Dendritic cell treated with granulocyte-macrophage colony-stimulating factor and Interleukin-4, amounts not matched to agents 40 ng/mL and 50 ng/mL, for 4 days (primary cell): ENCODE data around the gene OAF.
"Not testable (repeated sequence)": the region's sequence is repeated elsewhere in the genome, so short reads cannot be mapped to it uniquely, and the experiment has no call there.

Experiments used
- H3K27ac Mint-ChIP-seq: one replicate; pipeline ENCODE4 v1.8.0; 2022; ENCODE audit warnings: mild to moderate bottlenecking, mixed read lengths
- H3K27me3 Mint-ChIP-seq: one replicate; pipeline ENCODE4 v1.8.0; 2022; ENCODE audit warnings: mild to moderate bottlenecking, mixed read lengths
- H3K36me3 Mint-ChIP-seq: one replicate; pipeline ENCODE4 v1.8.0; 2022; ENCODE audit warnings: low read depth, mixed read lengths
- H3K4me1 Mint-ChIP-seq: one replicate; pipeline ENCODE4 v1.8.0; 2022; ENCODE audit warnings: low read depth, mixed read lengths
- H3K4me3 Mint-ChIP-seq: one replicate; pipeline ENCODE4 v1.8.0; 2022; ENCODE audit warnings: mild to moderate bottlenecking, moderate library complexity, mixed read lengths
- H3K9me3 Mint-ChIP-seq: one replicate; pipeline ENCODE4 v1.8.0; 2022; ENCODE audit warnings: mixed read lengths
- intact Hi-C: fragments of 100-400 bp; cut with micrococcal nuclease; formaldehyde crosslinking; loops from one replicate; pipeline ENCODE4 v1.15.0; 2022

The OAF gene

GRCh38 chr11:120241277-120241676, 30.4 kb downstream of the OAF start:
- Mint-ChIP-seq H3K4me1 (no peaks in the 10 kb centered on the region), H3K27me3 (peaks cover 91% of the 10 kb centered on the region), H3K4me3 (no peak overlapping the region), H3K36me3 (no peaks in the 10 kb centered on the region), H3K27ac (no peak overlapping the region), H3K9me3 (no peaks in the 10 kb centered on the region)
- intact Hi-C loops, result no loop called here

DNA sequence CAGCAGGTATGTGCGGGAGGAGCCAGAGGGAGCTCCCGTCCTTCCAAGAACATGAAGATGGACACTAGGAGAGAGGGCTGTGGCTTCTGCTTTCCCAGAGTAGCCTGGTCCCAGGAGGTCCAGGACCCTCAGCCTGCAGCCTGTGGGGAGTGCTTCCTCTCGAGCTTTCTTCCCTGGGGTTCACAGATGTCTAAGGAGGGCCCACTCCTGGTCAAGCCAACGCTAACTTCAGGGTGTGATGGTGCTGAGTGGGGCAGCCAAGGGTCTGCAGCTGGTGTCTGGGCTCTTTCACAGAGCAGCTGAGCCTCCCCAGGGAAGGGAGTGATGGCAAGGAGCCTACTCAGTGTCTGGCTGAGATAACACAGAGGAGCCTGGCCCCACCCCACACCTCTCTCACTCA, 32.4 kb downstream of the OAF start:
- Mint-ChIP-seq H3K9me3 (no peaks in the 10 kb centered on the region), H3K4me3 (no peak overlapping the region), H3K4me1 (no peaks in the 10 kb centered on the region), H3K36me3 (no peaks in the 10 kb centered on the region), H3K27ac (no peak overlapping the region), H3K27me3 (peaks cover 88% of the 10 kb centered on the region)
- intact Hi-C loops, result no loop called here

DNA sequence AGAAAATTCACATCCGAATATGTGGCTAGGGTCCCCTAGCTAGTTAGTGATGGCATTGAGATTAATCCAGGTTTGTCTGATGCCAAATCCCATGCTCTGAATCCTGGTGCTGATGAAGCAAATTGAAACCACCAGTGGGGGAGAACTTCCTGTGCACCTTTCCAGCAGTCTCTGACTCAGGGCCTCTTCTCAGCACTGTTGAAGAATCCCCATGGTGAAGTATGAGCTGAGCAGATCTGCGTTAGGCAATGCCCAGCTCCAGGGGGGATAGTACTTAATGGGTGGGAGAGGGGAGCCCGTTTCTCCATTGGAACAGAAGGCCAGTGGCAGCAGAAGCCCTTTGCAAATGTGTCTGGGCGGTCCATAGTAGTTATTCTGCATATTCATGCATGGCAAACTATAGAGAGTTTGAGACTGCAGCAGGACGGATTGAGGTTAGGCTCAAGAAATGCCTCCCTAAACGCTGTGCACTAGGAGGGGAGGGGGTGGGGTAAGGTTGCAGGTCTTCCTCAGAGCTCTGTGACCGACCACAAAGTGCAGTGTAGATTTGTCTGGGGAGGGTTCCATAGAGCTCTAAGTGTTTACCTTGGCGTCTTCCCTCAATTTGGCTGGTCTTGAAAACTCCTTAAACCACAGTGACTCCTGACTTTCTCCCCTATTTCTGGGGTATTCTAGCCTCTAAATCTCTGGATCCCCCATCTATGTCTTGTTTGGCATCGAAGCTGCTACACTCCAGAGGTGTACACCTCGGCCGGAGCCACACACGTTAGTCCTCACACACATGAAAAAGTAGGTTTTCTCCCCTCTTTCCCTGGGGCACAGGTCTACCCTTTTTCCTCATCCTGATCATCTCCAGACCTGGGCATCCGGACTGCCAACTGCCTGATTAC, 33.9 kb downstream of the OAF start:
- Mint-ChIP-seq H3K36me3 (no peaks in the 10 kb centered on the region), H3K27ac (no peak overlapping the region), H3K9me3 (no peaks in the 10 kb centered on the region), H3K4me3 (no peak overlapping the region), H3K27me3 (peaks cover 85% of the 10 kb centered on the region), H3K4me1 (no peaks in the 10 kb centered on the region)
- intact Hi-C loops, result no loop called here

DNA sequence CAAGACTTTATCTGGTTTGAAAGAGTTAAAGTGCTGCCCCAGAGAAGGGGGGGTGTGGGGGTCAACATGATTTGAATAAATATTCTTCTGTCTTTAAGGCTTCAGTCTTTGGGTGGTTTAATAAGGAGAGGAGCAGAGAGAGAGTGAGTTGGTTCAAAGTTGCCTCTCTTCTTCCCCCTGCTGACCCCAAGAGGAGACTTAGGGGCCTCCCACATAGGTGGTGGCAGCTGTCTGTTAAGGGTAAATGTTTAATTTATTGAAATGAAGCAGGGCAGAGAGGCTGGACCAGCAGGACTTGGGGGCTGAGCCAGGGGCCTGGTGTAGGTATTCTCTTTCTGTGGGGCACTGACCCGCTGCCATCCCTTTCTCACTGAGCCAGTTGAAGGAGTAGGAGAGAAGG, 34.6 kb downstream of the OAF start:
- H3K27me3 Mint-ChIP-seq, result peaks cover 87% of the 10 kb centered on the region
- H3K4me1 Mint-ChIP-seq, result peaks cover 5% of the 10 kb centered on the region
- no peaks in the 10 kb centered on the region for H3K9me3 Mint-ChIP-seq
- H3K36me3 Mint-ChIP-seq, result no peaks in the 10 kb centered on the region
- no peak overlapping the region for H3K4me3 Mint-ChIP-seq
- intact Hi-C loops, result no loop called here
- no peak overlapping the region for H3K27ac Mint-ChIP-seq

DNA sequence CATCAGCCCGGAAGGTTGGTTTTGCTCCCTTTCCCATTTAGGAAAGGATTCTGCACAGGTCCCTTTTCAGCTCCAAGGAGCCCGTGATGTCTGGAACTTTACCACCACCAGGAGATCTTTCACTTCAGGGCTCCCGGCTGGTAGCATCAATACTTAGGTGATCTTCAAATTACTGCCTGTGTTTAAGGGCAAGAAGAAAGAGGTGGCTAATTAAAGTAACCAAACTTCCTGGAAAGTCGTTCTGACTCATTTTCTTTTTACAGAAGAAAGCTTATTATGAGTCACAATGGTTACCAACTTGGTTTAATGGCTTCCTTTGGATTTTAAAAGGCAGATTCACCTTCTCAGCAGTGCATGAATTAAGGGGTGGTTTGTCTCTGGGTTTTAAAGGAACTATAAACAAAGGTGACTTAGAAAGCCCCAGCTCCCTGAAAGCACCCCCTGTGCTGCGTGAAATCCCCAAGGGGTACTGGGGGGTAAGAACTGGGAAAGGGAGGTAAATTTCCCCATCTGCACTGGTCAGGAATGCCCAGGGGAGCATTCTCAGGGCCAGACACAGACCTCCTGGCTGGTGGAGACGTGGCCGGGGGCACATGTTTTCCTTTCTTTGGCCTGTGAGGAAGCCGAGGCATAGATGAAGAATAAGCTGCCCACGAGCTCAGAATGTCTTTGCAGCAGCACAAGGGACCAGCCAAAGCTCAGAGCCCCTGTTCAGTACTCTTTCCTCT, 37.9 kb downstream of the OAF start:
- Mint-ChIP-seq H3K27me3 (peaks cover 73% of the 10 kb centered on the region), H3K4me1 (peaks cover 5% of the 10 kb centered on the region), H3K9me3 (no peaks in the 10 kb centered on the region), H3K27ac (no peak overlapping the region), H3K36me3 (no peaks in the 10 kb centered on the region), H3K4me3 (no peak overlapping the region)
- intact Hi-C loops, result no loop called here

DNA sequence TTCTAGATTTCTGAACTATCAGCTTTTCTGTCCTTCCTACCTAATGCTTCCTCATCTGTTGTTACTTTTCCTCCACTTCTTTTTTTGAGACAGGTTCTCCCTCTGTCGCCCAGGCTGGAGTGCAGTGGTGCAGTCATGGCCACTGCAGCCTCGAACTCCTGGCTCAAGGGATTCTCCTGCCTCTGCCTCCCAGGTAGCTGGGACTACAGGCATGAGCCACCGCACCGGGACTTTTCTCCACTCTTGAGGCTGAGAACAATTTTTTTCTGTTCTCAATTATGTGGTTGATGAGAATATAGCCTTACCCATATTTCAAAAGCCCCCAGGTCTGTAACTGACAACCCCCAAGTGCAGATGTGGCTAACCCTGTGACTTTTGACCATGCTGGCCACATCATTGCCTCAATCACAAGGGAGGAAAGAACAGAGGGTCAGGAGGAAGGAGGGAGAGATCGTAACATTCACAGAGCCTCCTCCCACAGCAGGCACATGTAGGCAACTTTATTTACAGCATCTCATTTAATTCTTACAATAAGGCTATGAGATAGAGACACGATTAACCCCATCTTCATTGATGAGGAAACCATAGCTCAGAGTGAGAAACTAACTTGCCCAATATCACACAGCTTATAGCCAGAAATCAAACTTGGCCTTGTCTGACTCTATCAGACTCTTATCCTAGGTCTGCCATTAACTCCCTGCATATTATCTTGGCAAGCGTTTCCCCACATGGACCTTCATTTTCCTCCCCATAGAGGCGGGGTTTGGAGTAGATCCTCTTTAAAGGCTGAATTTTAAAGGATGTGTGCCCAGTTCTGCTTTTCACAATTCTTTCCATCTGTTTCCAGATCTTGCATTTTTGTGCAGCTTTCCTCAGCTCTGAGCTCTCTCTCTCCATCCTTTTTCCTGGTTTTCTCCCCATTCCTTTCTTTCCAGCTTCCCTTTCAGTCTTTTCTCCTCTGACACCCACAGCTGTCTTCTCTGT, 38.7 kb downstream of the OAF start:
- Mint-ChIP-seq H3K36me3 (no peaks in the 10 kb centered on the region), H3K4me3 (no peak overlapping the region), H3K27me3 (peaks cover 75% of the 10 kb centered on the region), H3K27ac (no peak overlapping the region), H3K9me3 (no peaks in the 10 kb centered on the region), H3K4me1 (peaks cover 5% of the 10 kb centered on the region)
- intact Hi-C loops, result no loop called here

DNA sequence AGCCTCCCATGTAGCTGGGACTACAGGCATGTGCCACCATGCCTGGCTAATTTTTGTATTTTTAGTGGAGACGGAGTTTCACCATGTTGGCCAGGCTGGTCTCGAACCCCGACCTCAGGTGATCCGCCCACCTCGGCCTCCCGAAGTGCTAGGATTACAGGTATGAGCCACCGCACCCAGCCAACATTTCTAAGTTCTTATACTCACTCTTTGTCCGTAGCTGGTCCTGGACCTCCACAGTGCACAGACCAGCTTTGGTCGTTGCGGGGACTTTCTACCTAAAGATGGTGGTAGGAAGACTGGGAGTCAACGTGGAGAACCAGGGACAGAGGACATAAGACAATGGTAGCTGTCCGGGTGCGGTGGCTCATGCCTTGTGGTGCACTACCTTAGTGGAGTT, 42.5 kb downstream of the OAF start:
- H3K4me1 Mint-ChIP-seq, H3K9me3 Mint-ChIP-seq, intact Hi-C loops, H3K27ac Mint-ChIP-seq, H3K36me3 Mint-ChIP-seq, H3K4me3 Mint-ChIP-seq: not testable (repeated sequence)
- peaks cover 76% of the 10 kb centered on the region for H3K27me3 Mint-ChIP-seq

- Mint-ChIP-seq H3K4me3 (no peak overlapping the region), H3K4me1 (peaks cover 3% of the 10 kb centered on the region), H3K9me3 (no peaks in the 10 kb centered on the region), H3K27ac (no peak overlapping the region), H3K27me3 (peaks cover 76% of the 10 kb centered on the region), H3K36me3 (no peaks in the 10 kb centered on the region)
- intact Hi-C loops, result no loop called here
Measured at GRCh38 chr11:120254788-120255518, 44.1 kb downstream of the OAF start.

DNA sequence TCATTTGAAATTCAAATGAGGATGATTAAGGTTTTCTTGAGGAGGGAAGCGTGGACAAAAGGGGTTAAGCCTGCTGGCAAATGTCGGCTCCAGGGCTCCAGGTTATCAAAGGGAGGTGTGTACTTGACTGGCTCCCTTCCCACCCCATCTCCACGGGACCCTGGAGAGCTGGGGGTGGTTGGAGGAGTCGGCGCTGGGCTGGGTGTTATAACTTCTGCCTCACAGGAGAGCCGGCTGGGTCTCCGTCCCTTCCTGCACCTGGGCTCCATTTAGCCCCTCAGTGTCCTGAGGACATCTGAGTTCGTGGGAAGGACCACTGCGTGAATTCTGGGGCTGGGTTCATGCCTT, 44.7 kb downstream of the OAF start:
- no peak overlapping the region for H3K27ac Mint-ChIP-seq
- H3K4me1 Mint-ChIP-seq, result no peaks in the 10 kb centered on the region
- no peaks in the 10 kb centered on the region for H3K36me3 Mint-ChIP-seq
- H3K27me3 Mint-ChIP-seq, result peaks cover 75% of the 10 kb centered on the region
- intact Hi-C loops, result no loop called here
- no peak overlapping the region for H3K4me3 Mint-ChIP-seq
- no peaks in the 10 kb centered on the region for H3K9me3 Mint-ChIP-seq

DNA sequence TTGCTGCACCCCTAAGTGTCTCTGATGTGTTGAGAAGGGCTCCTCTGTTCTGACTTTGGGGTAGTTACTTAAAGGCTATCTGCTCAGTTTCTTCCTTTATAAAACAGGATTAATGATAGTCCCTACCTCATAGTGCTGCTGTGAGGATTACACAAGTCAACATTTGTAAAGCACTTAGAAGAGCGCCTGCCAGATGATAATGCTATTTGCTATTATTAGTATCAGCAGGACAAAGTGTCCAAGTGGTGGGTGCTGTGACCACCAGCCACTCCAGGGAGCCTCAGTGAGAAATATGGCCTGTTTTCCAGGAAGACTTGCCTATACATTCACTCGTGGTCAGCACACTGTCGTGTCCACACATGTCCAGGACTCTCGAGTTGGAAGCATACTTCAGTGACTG, 45.3 kb downstream of the OAF start:
- intact Hi-C loops, result no loop called here
- H3K27me3 Mint-ChIP-seq, result peaks cover 78% of the 10 kb centered on the region
- H3K9me3 Mint-ChIP-seq, result no peaks in the 10 kb centered on the region
- H3K27ac Mint-ChIP-seq, result no peak overlapping the region
- H3K36me3 Mint-ChIP-seq, result no peaks in the 10 kb centered on the region
- H3K4me3 Mint-ChIP-seq, result no peak overlapping the region
- no peaks in the 10 kb centered on the region for H3K4me1 Mint-ChIP-seq

DNA sequence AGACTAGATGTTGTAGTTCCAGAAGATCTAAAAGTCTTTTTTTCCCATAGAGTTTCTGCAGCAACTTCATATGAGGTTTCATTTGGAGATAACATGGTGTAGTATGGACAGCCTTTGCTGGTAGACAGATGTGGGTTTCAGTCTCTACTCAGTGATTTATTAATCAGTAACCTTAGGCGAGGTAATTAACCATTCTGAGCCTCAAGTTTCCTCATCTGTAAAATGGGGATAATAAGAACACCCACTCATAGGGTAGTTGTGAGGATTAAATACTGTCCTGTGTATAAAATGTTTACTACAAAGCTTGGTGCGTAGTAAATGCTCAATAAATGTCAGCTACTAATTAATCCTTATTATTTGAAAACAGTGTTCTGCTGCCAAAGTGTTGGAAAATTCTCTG, 45.9 kb downstream of the OAF start:
- H3K4me3 Mint-ChIP-seq, result no peak overlapping the region
- H3K27me3 Mint-ChIP-seq, result peaks cover 78% of the 10 kb centered on the region
- no peaks in the 10 kb centered on the region for H3K36me3 Mint-ChIP-seq
- H3K4me1 Mint-ChIP-seq, result no peaks in the 10 kb centered on the region
- H3K27ac Mint-ChIP-seq, result no peak overlapping the region
- H3K9me3 Mint-ChIP-seq, result no peaks in the 10 kb centered on the region
- intact Hi-C loops, result no loop called here

DNA sequence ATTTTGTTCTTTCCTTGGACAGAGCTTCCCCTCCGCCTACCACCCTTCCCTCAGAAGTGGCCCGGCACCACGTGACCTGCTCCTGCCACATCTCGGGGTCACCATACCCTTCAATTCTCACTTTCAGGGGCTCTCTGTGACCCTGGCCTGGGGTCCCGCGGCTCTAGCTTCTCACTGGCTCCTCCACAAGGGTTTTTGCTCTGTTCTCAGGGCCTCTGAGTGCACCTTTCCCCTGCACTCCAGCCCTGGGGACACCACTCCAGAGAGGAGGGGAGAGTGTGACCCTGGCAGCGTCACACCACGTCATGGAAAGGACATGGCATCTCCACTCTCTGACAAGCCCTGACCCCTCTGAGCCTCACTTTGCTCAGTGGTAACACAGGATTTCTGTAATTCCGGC, 46.5 kb downstream of the OAF start:
- peaks cover 74% of the 10 kb centered on the region for H3K27me3 Mint-ChIP-seq
- H3K4me3 Mint-ChIP-seq, result no peak overlapping the region
- no peaks in the 10 kb centered on the region for H3K4me1 Mint-ChIP-seq
- H3K27ac Mint-ChIP-seq, result no peak overlapping the region
- no peaks in the 10 kb centered on the region for H3K9me3 Mint-ChIP-seq
- H3K36me3 Mint-ChIP-seq, result no peaks in the 10 kb centered on the region
- intact Hi-C loops, result no loop called here

DNA sequence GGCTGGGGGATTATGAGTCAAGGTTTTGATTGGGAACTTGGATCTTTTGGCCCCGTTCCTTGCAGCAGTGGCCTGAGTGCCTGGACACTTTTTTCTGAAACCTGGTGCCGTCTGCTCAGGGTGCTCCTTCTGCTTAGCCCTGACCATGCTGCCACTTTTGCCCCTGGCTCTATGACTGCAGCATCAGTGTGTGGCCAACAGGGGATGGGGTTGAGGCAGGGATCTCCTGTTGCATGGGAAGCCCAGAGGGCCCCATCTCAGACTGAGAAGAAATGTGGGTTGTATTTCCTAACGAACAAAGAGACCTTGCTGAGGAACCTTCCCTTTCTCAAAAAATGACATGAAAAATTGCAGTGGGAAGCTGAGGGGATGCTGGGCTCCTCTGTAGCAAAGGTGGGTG, 47.8 kb downstream of the OAF start:
- no peaks in the 10 kb centered on the region for H3K9me3 Mint-ChIP-seq
- no peak overlapping the region for H3K27ac Mint-ChIP-seq
- H3K27me3 Mint-ChIP-seq, result peaks cover 76% of the 10 kb centered on the region
- no peaks in the 10 kb centered on the region for H3K4me1 Mint-ChIP-seq
- intact Hi-C loops, result no loop called here
- no peaks in the 10 kb centered on the region for H3K36me3 Mint-ChIP-seq
- H3K4me3 Mint-ChIP-seq, result no peak overlapping the region
